Activated naive CD8-positive, alpha-beta T cell treated with anti-CD3 and anti-CD28 coated beads, Interleukin-2, amount 10 ng/mL, durations not matched to agents 7 days and 5 days (primary cell): ENCODE results near the gene MDK. TPM values are rescaled to one million over a fixed set of nuclear protein-coding genes. Genes with fewer than 3 reads are reported as not detected.

Experiments used
- ATAC-seq: fragments of 150-1000 bp; cut with Tn5 transposase; one replicate; pipeline ENCODE4 v1.10.0; 2021; ENCODE audit warnings: low read depth, moderate library complexity
- POLR2A ChIA-PET: fragments of 350-600 bp; sonication (Branson Sonifier 250); formaldehyde crosslinking; loops from one replicate; lab custom pipeline; 2021; ENCODE audit warnings: antibody characterized with exemption; lab: Charles Lee
- DNase-seq: peaks from one replicate; pipeline ENCODE4 v3.0.0; 2021
- H3K27ac Mint-ChIP-seq: one replicate; pipeline ENCODE4 v1.8.0; 2022; ENCODE audit warnings: mild to moderate bottlenecking, mixed read lengths
- H3K27me3 Mint-ChIP-seq: one replicate; pipeline ENCODE4 v1.8.0; 2022; ENCODE audit warnings: mild to moderate bottlenecking, moderate library complexity, mixed read lengths
- H3K36me3 Mint-ChIP-seq: one replicate; pipeline ENCODE4 v1.8.0; 2021; ENCODE audit warnings: mild to moderate bottlenecking, mixed read lengths
- H3K4me1 Mint-ChIP-seq: one replicate; pipeline ENCODE4 v1.8.0; 2021; ENCODE audit warnings: mixed read lengths
- H3K4me3 Mint-ChIP-seq: one replicate; pipeline ENCODE4 v1.8.0; 2022; ENCODE audit warnings: mild to moderate bottlenecking, moderate library complexity, mixed read lengths
- H3K9me3 Mint-ChIP-seq: one replicate; pipeline ENCODE4 v1.8.0; 2021; ENCODE audit warnings: mixed read lengths
- total RNA-seq, 2 experiments: library from RNA; stranded (reverse); gene quantifications; one replicate each; pipeline ENCODE4 v1.2.3, GENCODE V29; 2021

The MDK gene
- total RNA-seq, 2 experiments from 2014 or later, result 6.9 to 7.4 TPM

- Mint-ChIP-seq H3K27ac (no peak overlapping the region), H3K27me3 (peaks cover 7% of the 10 kb centered on the region), H3K4me1 (peaks cover 33% of the 10 kb centered on the region), H3K36me3 (no peaks in the 10 kb centered on the region), H3K9me3 (no peaks in the 10 kb centered on the region), H3K4me3 (no peak overlapping the region)
- DNase-seq (no peak), ATAC-seq (no peak)
- POLR2A ChIA-PET, result no interaction called here
Observed at GRCh38 chr11:46339816-46340215, 41.7 kb upstream of the MDK start.

- H3K4me3 Mint-ChIP-seq, result peak overlapping the region; percentile 1
- peaks cover 3% of the 10 kb centered on the region for H3K27me3 Mint-ChIP-seq
- no peaks in the 10 kb centered on the region for H3K36me3 Mint-ChIP-seq
- POLR2A ChIA-PET, result interaction anchor here (2.1 kb wide), 1 partner anchor 8 kb away, joined by 9 read pairs; no protein-coding TSS in a partner anchor
- H3K27ac Mint-ChIP-seq, result no peak overlapping the region
- H3K9me3 Mint-ChIP-seq, result no peaks in the 10 kb centered on the region
- DNase-seq (no peak), ATAC-seq (no peak)
- peaks cover 42% of the 10 kb centered on the region for H3K4me1 Mint-ChIP-seq
Observed at GRCh38 chr11:46341454-46341853, 40.0 kb upstream of the MDK start.

- DNase-seq (no peak), ATAC-seq (peak; percentile 21)
- POLR2A ChIA-PET, result interaction anchor here (2.1 kb wide), 1 partner anchor 9 kb away, joined by 9 read pairs; no protein-coding TSS in a partner anchor
- Mint-ChIP-seq H3K4me3 (peak overlapping the region; percentile 6), H3K4me1 (peaks cover 46% of the 10 kb centered on the region), H3K9me3 (no peaks in the 10 kb centered on the region), H3K27ac (no peak overlapping the region), H3K27me3 (peaks cover 3% of the 10 kb centered on the region), H3K36me3 (peaks cover 3% of the 10 kb centered on the region)
Observed at GRCh38 chr11:46342239-46342638, 39.2 kb upstream of the MDK start.

GRCh38 chr11:46343520-46343919 lies 37.9 kb upstream of the MDK start:
- H3K9me3 Mint-ChIP-seq, result no peaks in the 10 kb centered on the region
- no peak overlapping the region for H3K4me3 Mint-ChIP-seq
- POLR2A ChIA-PET, result interaction anchor here (1.2 to 2.4 kb wide), 6 partner anchors 8 to 17 kb away, joined by 3 to 9 read pairs (median 4); no protein-coding TSS in a partner anchor
- DNase-seq (no peak), ATAC-seq (no peak)
- H3K4me1 Mint-ChIP-seq, result peaks cover 46% of the 10 kb centered on the region
- H3K27me3 Mint-ChIP-seq, result peaks cover 1% of the 10 kb centered on the region
- no peak overlapping the region for H3K27ac Mint-ChIP-seq
- peaks cover 5% of the 10 kb centered on the region for H3K36me3 Mint-ChIP-seq

- H3K4me3 Mint-ChIP-seq, result peak overlapping the region; percentile 83
- POLR2A ChIA-PET, result interaction anchor here (0.6 to 2.4 kb wide), 8 partner anchors 9 to 411 kb away, joined by 3 to 12 read pairs (median 5); no protein-coding TSS in a partner anchor
- DNase-seq (peak; percentile 55), ATAC-seq (peak; percentile 13)
- peak overlapping the region; percentile 88 for H3K27ac Mint-ChIP-seq
- H3K9me3 Mint-ChIP-seq, result no peaks in the 10 kb centered on the region
- H3K4me1 Mint-ChIP-seq, result peaks cover 58% of the 10 kb centered on the region
- H3K27me3 Mint-ChIP-seq, result no peaks in the 10 kb centered on the region
- peaks cover 5% of the 10 kb centered on the region for H3K36me3 Mint-ChIP-seq
Observed at GRCh38 chr11:46345131-46345597, 36.3 kb upstream of the MDK start.

GRCh38 chr11:46345881-46346484 lies 35.5 kb upstream of the MDK start:
- POLR2A ChIA-PET, result interaction anchor here (0.7 to 2.4 kb wide), 8 partner anchors 8 to 27 kb away, joined by 3 to 12 read pairs (median 4); no protein-coding TSS in a partner anchor
- Mint-ChIP-seq H3K36me3 (peaks cover 5% of the 10 kb centered on the region), H3K4me3 (peak overlapping the region; percentile 83), H3K27ac (peak overlapping the region; percentile 85), H3K27me3 (no peaks in the 10 kb centered on the region), H3K9me3 (no peaks in the 10 kb centered on the region), H3K4me1 (peaks cover 65% of the 10 kb centered on the region)
- ATAC-seq (no peak), DNase-seq (peak; percentile 56)

GRCh38 chr11:46346886-46347636 lies 34.4 kb upstream of the MDK start, which contains the start of gene DGKZ:
DGKZ (plus strand) TSS chr11:46347463; CDS start chr11:46347660, 197 bp downstream.
- no peaks in the 10 kb centered on the region for H3K9me3 Mint-ChIP-seq
- peak; percentile 48 for ATAC-seq
- peak within 1 kb of the TSS; percentile 93 for H3K4me3 Mint-ChIP-seq
- peak; percentile 99 for DNase-seq
- no peaks in the 10 kb centered on the region for H3K27me3 Mint-ChIP-seq
- H3K27ac Mint-ChIP-seq, result peak within 1 kb of the TSS; percentile 94
- peaks cover 5% of the 10 kb centered on the region for H3K36me3 Mint-ChIP-seq
- POLR2A ChIA-PET, result interaction anchor here (0.6 to 1.3 kb wide), 5 partner anchors 10 to 104 kb away, joined by 3 to 4 read pairs (median 3); no protein-coding TSS in a partner anchor
- peaks cover 66% of the 10 kb centered on the region for H3K4me1 Mint-ChIP-seq

- peaks cover 64% of the 10 kb centered on the region for H3K4me1 Mint-ChIP-seq
- ATAC-seq (no peak), DNase-seq (no peak)
- H3K36me3 Mint-ChIP-seq, result peaks cover 5% of the 10 kb centered on the region
- POLR2A ChIA-PET, result interaction anchor here (1.0 to 2.6 kb wide), 6 partner anchors 9 to 29 kb away, joined by 3 to 13 read pairs (median 8); no protein-coding TSS in a partner anchor
- peak overlapping the region; percentile 94 for H3K27ac Mint-ChIP-seq
- H3K27me3 Mint-ChIP-seq, result no peaks in the 10 kb centered on the region
- H3K4me3 Mint-ChIP-seq, result peak overlapping the region; percentile 93
- no peaks in the 10 kb centered on the region for H3K9me3 Mint-ChIP-seq
Observed at GRCh38 chr11:46347637-46348311, 33.7 kb upstream of the MDK start.

GRCh38 chr11:46348566-46349401 lies 32.7 kb upstream of the MDK start:
- Mint-ChIP-seq H3K9me3 (no peaks in the 10 kb centered on the region), H3K4me1 (peaks cover 69% of the 10 kb centered on the region)

GRCh38 chr11:46350695-46351094 lies 30.8 kb upstream of the MDK start:
- peak overlapping the region; percentile 59 for H3K27ac Mint-ChIP-seq
- no peak for ATAC-seq

More at GRCh38 chr11:46348566-46349401, 32.7 kb upstream of the MDK start:
- ATAC-seq, result peak; percentile 45
- peaks cover 5% of the 10 kb centered on the region for H3K36me3 Mint-ChIP-seq
- H3K27ac Mint-ChIP-seq, result peak overlapping the region; percentile 94
- POLR2A ChIA-PET, result interaction anchor here (0.9 to 2.6 kb wide), 9 partner anchors 12 to 431 kb away, joined by 3 to 13 read pairs (median 5); partner anchors contain the start of gene PEX16
- H3K4me3 Mint-ChIP-seq, result peak overlapping the region; percentile 93
- DNase-seq, result peak; percentile 65
- H3K27me3 Mint-ChIP-seq, result no peaks in the 10 kb centered on the region

GRCh38 chr11:46351148-46351547 lies 30.3 kb upstream of the MDK start:
- Mint-ChIP-seq H3K9me3 (no peaks in the 10 kb centered on the region), H3K4me3 (peak overlapping the region; percentile 86), H3K27ac (peak overlapping the region; percentile 64), H3K36me3 (peaks cover 7% of the 10 kb centered on the region), H3K27me3 (no peaks in the 10 kb centered on the region), H3K4me1 (peaks cover 60% of the 10 kb centered on the region)
- ATAC-seq, result no peak
- DNase-seq, result no peak
- POLR2A ChIA-PET, result interaction anchor here (1.8 to 3.3 kb wide), 2 partner anchors 11 to 15 kb away, joined by 6 to 18 read pairs; no protein-coding TSS in a partner anchor

More at GRCh38 chr11:46350695-46351094, 30.8 kb upstream of the MDK start:
- Mint-ChIP-seq H3K4me1 (peaks cover 62% of the 10 kb centered on the region), H3K4me3 (peak overlapping the region; percentile 5), H3K27me3 (no peaks in the 10 kb centered on the region), H3K36me3 (peaks cover 7% of the 10 kb centered on the region), H3K9me3 (no peaks in the 10 kb centered on the region)
- POLR2A ChIA-PET, result interaction anchor here (1.8 to 3.3 kb wide), 4 partner anchors 11 to 18 kb away, joined by 5 to 18 read pairs (median 8); no protein-coding TSS in a partner anchor
- no peak for DNase-seq

GRCh38 chr11:46351606-46352005 lies 29.9 kb upstream of the MDK start:
- Mint-ChIP-seq H3K4me1 (peaks cover 59% of the 10 kb centered on the region), H3K9me3 (no peaks in the 10 kb centered on the region), H3K27ac (peak overlapping the region; percentile 86), H3K36me3 (peaks cover 10% of the 10 kb centered on the region), H3K4me3 (peak overlapping the region; percentile 86), H3K27me3 (no peaks in the 10 kb centered on the region)
- DNase-seq (no peak), ATAC-seq (no peak)
- POLR2A ChIA-PET, result interaction anchor here (1.8 to 3.3 kb wide), 3 partner anchors 10 to 19 kb away, joined by 5 to 18 read pairs (median 6); no protein-coding TSS in a partner anchor
